ENCODE data around the gene ADCY1.

Gene ADCY1

DNA sequence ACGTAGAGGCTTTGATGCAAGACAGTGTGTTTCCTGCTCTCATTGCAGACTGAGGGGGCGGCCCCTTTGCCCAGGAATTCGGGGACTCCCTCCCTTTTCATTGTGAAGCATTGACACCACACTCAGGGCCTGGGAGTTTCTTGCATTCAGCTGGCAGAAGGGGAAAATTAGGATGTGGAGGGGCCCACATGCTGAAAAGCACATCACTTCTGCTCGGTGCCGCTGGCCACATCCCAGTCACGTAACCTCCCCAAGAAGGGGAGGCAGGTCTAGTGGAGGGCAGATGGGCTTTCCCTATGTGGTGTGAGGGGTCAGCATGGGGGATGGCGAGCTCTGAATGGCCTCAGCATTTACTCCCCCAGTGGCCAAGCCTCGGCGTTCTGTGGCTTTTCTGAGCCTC, 47.9 kb downstream of the ADCY1 start:
- TF ChIP-seq, protein P1, sequence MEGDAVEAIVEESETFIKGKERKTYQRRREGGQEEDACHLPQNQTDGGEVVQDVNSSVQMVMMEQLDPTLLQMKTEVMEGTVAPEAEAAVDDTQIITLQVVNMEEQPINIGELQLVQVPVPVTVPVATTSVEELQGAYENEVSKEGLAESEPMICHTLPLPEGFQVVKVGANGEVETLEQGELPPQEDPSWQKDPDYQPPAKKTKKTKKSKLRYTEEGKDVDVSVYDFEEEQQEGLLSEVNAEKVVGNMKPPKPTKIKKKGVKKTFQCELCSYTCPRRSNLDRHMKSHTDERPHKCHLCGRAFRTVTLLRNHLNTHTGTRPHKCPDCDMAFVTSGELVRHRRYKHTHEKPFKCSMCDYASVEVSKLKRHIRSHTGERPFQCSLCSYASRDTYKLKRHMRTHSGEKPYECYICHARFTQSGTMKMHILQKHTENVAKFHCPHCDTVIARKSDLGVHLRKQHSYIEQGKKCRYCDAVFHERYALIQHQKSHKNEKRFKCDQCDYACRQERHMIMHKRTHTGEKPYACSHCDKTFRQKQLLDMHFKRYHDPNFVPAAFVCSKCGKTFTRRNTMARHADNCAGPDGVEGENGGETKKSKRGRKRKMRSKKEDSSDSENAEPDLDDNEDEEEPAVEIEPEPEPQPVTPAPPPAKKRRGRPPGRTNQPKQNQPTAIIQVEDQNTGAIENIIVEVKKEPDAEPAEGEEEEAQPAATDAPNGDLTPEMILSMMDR (IDR thresholded peaks at IDR 0.05; ENCODE audit: low read depth, low read length): no peak
- no peak overlapping the region for H3K4me3 ChIP-seq (ENCODE audit: low read depth, low read length)

DNA sequence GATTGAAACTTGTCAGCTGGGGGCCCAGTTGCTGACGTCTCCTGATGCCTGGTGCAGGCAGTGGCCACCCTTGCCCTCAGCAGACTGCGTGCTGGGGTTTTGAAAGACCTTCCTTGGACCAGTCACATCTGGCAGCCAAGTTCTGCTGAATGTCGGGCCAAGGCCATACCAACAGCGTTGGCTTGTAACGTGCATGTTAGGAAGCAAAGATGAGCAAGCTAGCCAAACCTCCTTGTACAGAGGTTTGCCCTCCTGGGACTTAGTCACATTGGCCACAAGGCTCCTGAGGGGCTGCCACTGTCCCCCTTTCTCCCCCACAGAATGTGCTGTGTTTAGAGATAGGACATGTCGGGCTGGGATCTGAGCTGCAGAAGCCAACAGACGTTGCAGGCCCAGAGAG, 49.0 kb downstream of the ADCY1 start:
- TF ChIP-seq, protein P1 (IDR thresholded peaks at IDR 0.05; ENCODE audit: low read depth, low read length): no peak
- no peak overlapping the region for H3K4me3 ChIP-seq (ENCODE audit: low read depth, low read length)

DNA sequence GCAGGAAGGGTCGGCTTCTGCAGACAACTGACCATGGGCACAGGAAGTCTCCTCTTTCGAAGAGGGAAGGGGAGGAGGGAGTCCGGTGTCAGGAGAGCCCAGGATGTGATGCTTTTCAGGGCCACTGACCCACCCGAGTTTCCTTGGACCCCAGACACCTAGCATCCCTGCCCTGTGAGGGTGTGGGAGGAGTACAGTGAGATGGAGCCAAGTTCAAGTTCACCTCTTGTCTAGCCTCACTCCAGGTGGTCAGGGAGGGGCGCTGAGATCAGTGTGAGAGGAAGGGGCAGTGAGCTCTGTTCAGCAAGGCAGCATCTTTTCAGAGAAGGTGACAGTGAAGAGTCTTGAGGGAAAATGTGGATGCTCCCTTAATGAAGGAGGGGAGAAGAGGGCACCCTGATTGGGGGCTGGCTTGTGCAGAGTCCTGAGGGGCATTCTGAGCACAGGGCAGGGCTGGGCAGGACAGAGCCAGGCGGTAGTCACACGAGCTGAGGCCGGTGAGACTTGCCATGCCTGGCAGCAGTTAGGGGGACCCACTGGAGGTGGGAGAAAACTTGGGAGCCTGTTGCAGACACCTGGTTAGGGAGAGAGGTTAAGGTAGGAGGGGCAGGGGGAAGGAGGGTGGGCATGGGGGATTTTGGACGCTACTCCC, 49.7 kb downstream of the ADCY1 start:
- H3K4me3 ChIP-seq (ENCODE audit: low read depth, low read length): no peak overlapping the region
- TF ChIP-seq, protein P1 (IDR thresholded peaks at IDR 0.05; ENCODE audit: low read depth, low read length): no peak

DNA sequence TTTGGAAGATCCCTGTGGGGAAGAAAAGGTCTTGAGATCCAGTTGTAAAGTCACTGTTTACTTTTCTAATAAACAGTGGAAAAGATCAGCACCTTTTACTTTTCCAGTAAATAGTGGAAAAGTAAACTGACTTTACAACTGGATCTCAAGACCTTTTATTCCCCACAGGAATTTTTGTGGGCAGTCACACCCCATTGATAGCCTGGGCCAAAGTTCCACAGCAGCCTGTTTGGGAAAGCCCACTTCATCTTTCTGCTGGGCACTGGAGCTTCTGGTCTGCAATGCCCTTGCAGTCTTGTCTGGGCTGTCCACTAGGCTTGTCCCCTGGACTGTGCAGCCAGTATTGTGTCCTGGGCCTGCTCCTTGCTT, 50.2 kb downstream of the ADCY1 start:
- TF ChIP-seq, protein P1 (IDR thresholded peaks at IDR 0.05; ENCODE audit: low read depth, low read length): no peak
- no peak overlapping the region for H3K4me3 ChIP-seq (ENCODE audit: low read depth, low read length)

DNA sequence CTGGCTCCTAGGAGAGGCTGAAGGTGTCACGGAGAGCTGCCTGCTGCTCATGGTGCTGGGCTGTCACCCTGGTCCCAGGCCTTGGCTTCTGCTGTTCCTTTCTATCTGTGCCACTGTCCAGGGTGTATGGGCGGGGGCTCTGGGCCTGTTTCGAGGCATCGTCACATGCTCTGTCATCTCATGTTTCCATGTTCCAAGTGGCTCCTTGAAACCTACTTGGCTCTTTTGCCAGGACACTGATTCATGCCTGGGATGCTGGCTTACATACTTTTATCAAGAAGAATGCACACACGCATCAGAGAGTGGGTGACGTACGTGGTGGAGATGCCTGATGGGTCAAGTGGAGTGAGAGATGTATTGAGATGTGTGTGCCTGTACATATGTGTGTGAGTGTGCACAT, 50.9 kb downstream of the ADCY1 start:
- no peak overlapping the region for H3K4me3 ChIP-seq (ENCODE audit: low read depth, low read length)
- TF ChIP-seq, protein P1 (IDR thresholded peaks at IDR 0.05; ENCODE audit: low read depth, low read length): no peak

DNA sequence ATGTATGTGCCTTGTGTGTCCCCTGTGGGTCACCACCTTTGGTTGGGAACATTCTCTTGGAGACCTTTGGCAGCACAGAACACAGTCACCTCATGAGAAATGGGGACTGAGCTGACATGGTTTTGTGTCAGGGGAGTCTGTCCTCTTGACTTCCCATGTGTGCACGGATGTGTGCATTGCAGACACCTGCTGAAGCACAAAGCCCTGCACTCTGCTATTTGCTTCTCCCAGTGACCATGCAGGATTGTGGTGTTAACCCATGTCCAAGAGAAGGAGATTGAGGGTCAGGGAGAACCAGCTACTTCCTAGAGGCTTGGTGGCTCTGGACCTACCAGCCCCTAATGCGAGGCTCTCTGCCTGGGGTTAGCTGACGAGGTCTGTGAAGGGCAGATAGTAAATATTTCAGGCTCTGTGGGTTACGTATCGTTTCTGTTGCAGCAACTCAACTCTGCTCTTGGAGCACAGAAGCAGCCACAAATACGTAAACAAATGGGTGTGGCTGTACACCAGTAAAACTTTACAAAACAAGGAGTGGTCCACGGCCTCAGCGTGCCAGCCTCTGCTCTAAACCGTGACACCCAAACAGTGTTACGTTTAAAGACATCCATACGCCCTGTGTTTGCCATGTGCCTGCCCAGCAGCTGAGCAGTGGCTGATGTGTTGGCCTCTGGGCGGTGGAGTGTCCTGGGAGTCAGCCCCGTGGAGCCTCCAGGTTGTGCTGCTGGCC, 51.7 kb downstream of the ADCY1 start:
- no peak overlapping the region for H3K4me3 ChIP-seq (ENCODE audit: low read depth, low read length)
- TF ChIP-seq, protein P1 (IDR thresholded peaks at IDR 0.05; ENCODE audit: low read depth, low read length): no peak
